Muscle of arm (tissue), 12 donors: ENCODE measurements around the gene PLEKHG1. TPM values are rescaled to one million over a fixed set of nuclear protein-coding genes. Genes with fewer than 3 reads are reported as not detected.
A peak's percentile ranks its signal among the peaks of the same experiment; 100 is the strongest.

Experiments
- DNase-seq: peaks from one replicate; pipeline ENCODE4 v3.0.0-alpha.2; 2013
- polyA plus RNA-seq, 12 donors: library from polyadenylated mRNA; unstranded; fragments of 120-200 nt; gene quantifications; one replicate each; pipeline ENCODE4 v1.2.1, GENCODE V29; 2013; ENCODE audit not compliant: insufficient read length in 12 of 12

PLEKHG1 gene
- polyA plus RNA-seq, 12 donors = 11.5 to 31.0 (median 14.6) TPM; not detected in 1

DNA sequence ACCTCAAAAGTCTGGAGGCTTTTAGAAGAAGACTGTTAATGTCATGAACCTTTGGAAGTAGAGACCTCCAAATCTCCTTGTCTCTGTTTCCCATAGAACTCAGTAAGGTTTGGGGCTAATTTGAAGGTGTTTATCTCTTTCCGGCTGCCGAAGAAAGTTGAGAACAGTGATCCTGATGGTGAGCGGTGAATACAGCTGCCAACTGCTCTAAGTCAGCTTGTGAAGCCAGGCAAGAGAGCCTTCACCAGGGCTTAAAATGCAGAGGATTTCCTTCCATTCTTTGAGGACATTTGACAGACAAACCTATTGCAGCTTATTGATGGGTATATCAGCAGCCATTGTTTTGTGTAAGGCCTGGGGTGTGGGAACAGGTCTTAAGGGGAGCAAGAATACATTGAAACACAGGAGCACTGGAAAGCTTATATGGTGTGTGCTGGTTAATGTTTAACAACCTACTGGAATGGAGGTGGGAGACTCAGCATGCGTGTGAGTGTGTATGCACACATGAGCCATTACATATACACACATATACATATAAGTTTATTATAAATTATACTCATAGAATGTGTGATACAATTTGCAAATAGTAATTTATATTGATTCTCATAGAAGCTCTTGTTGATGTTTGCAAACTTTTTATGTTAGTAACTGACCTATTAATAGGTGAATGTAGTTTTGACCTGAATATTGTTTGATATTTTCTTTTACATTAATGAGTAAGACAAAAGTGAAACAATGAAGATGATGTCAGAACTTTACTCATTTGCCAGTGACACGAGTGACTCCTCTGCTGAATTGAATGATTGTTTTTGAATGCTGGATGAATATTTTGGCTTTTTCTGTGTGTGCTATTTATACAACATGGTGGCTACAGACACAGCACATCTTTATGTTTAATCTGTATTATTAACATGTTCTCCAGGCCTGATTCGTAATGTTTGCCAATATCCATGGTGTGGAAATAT is 18.1 kb downstream of the PLEKHG1 start:
- no peak for DNase-seq

DNA sequence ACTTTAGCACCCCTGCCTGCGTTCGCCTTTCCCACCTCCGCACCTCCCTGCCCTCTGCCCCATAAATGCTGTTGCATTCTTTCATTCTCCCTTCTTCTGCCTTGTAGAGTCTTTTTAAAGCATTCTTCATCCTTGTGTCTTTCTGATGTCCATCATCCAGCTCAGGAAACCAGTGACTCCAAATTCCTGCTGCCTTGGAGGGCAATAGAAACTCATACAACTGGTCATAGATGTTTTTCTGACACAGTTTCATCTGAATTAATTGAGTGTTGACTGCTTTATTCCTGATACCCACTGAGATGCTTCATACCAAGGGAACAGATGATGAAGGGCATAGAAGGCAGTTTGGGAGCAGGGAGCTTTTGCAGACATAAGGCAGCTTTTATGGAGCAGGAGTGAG is 19.6 kb downstream of the PLEKHG1 start:
- DNase-seq = no peak

DNA sequence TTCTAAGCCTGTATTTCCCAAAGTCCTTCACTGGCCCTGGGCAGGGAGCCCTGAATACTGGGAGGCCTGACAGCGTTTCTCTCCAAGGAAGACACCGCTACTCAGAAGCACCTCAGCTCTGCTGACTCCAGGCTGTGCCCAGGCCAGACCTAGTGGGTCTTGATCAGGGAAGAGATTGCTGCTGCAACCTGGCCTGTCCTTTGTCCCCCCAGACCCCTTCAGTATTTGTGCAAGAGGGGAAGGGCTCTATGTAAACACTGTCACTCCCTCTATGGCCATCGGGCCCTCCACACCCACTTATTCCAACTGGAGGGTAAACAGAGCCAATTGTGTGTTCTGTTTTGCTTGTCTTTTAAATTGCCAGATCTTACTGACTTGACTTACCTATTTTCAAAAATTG is 20.6 kb downstream of the PLEKHG1 start:
- DNase-seq = no peak

DNA sequence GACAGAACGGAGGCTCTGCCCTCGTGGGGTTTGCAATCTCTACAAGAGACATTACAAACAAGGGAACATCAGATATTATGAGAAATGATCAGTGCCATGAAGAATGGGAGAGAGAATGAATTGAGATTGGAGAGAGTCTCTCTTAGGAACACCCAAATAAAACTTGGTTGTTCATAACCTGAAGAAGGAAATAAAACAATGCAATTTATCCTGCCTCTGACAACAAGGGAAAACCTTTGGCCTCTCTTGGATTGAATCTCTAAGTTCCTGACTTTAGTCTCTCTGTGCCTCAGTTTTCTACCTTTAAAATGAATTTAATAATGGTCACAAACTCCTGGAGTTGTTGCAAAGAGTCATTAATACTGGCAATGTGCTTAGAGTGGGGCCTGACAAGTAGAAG is 21.1 kb downstream of the PLEKHG1 start:
- no peak for DNase-seq

DNA sequence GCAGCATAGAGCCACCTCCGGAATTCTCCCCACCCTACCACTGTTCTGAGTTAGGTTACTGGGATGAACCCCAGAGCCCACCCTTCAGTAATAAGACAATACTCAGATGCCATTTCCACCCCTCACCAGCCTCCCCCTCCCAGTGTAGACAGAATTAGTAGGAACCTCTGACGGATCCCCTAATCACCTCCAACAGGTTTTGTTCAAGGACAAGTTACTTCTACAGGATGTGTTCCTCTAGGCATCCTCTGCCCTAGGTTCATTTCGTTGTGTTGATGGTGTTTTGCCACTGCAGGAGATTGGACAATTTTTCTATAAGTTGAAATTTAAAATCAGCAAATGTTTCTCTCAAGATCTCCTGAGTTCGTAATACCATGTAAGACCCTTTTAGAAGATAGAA is 22.8 kb downstream of the PLEKHG1 start:
- DNase-seq = no peak

DNA sequence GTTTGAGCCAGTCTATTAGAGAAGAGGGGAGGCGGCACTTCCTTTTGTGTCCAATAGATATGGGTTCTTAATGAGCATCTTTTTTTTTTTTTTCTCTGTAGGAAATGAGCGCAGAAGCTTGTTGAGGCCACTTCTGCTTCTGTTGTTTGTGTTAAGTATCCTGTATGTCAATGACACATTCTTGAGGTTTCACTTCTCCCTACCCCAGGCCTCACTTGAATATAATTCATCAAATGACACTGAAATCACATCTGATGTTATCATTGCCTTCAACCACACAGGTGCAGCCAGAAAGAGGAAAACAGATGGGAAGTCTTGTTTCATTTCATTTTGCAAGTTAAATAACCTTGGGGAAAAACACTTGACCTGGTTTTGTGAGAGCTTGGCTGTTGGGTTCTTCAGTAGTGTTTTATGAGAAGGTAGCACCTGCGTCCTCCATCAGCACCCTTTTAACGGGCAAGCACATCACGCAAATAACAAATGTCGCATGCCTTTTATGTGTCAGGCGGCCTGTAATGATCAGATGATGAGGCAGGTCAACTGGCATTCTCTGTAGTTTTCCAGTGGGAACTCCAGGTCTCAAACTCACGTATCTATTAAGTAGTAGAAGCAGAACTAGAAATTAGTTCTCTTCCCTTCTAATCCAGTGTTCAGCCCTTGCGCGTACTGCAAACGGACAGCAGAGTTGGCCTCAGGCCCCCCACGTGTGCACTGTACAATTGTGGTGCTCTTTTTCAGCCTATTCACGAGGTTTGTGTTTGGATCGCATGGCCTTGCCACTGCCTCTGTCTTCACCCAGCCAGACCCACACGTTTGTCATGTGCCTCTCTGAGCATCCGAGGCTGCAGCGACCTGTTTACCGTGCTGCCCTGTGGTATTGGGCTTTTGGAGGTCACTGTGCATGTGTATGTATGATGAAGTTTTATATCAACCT is 23.5 kb downstream of the PLEKHG1 start:
- no peak for DNase-seq

DNA sequence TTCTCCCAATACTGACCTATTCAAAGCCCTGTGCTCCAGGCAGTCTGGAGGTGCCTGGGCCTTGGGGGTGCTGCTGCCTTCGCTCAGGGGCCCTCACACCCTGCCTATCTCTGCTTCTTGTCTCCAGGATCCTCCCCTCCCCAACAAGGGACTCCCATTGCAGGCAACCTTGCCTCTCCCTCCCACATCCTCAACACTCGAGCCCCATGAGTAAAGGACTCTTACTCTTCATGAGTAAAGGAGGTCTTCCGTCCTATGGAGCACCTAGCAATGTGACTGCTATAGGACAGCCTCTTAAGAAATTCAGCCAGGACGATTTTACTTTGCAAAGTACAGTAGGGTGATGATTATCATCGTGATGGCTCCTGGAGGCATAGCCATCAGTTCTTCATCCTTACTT is 24.5 kb downstream of the PLEKHG1 start:
- DNase-seq = no peak

DNA sequence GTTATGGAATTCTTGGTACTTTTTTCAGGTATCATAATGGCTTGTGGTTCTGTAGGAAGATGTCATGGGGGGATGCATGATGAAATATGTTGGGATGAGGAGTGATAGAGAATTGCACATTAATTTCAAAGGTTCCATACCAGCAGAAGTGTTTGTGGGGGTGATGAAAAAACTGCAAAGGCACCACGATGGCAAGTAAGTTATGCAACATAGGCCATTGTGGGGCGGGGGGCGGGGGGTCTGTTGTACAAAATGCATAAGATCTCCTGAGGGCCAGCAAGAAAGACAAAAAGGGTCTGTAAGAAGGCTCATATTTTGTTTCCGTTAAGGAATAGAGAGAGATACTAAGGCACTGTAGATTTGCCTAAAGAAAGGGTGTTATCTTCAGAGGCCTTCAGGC is 26.2 kb downstream of the PLEKHG1 start:
- DNase-seq = no peak

DNA sequence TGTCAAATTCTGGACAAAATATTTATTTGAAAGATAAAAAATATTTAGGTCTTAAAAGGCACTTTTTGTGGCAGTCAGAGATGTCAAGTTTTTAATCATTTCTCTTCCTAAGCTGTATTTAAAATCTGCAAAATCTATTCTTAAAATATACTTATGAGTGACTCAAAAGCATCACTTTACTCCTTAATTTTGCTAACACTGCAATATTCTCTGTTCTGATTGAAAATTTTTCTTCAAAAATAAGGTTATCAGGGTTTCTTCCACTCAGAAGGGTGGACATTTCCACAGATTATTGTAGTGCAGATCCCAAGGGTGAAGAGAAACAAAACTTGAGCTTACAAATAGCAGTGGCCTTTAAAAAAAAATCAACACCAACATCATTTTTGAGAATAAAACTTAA is 27.5 kb downstream of the PLEKHG1 start:
- no peak for DNase-seq

DNA sequence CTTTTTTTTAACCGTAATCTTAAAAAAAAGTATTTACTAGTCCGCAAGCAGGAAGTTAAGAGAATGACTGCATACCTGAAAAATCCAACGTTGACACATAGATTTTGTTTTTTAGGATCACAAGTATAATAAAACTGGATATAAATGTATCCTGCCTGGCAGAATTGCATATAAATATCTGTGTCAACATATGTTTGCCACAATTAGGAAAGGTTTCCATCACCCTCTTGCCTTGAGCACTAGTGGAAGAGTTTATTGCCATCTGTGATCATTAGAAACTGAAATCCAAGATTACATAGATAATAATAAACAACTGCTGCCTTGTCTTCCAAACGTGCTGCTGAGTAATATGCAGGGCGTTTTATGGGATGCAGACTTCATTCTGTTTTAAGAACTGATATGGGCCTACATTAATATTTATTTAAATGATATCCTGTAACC is 27.9 kb downstream of the PLEKHG1 start:
- DNase-seq = peak; percentile 56

DNA sequence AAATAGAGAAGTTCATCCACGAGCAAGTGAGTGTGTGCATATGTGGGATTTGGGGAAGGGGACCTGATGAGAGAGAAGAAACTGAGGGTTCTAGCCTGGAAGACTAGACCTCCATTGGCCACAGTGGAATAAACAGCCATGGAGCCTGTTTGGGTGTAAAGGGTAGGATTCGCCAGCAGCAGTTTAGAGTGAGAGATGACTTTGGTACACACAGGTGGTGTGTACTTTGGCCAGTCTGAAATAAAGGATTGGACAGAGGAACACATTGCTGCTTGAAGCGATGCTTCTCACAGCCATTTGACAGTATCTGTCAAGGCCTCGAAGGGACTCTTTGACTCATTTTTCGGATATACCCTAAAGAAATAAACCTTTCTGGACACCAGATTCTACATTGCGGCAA is 29.2 kb downstream of the PLEKHG1 start:
- DNase-seq = no peak

DNA sequence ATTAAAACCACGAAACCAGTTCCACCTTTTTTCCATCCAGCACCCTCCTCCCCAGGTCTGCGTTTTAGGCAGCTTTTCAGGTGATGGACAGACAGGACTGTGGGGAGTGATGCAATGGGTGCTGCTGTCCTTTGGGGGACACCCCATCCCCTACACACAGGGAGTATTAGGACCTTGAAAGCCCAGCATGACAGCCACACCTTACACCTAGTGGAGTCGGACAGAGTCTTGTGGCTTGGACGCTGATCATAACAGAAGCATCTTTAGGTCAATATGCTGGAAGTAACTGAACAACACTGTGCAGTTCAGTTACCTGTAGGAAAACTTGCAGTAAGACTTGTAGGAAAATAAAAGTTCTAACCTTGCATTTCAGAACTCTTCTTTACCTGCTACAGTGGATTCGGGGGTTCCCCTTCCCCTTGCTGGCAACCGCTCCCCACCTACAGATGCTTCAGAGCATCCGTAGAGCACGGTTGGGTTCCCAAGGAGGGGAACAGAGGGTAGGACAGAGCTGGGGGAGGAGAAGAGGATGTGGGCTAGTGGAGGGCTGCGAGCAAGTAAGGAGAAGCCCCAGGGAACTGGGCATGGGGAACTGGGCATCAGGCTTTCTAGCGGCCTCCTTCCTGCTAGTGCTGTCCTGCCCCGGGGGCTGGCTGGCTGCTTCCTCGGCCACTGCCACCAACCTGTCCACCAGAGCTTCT is 31.7 kb downstream of the PLEKHG1 start:
- no peak for DNase-seq

DNA sequence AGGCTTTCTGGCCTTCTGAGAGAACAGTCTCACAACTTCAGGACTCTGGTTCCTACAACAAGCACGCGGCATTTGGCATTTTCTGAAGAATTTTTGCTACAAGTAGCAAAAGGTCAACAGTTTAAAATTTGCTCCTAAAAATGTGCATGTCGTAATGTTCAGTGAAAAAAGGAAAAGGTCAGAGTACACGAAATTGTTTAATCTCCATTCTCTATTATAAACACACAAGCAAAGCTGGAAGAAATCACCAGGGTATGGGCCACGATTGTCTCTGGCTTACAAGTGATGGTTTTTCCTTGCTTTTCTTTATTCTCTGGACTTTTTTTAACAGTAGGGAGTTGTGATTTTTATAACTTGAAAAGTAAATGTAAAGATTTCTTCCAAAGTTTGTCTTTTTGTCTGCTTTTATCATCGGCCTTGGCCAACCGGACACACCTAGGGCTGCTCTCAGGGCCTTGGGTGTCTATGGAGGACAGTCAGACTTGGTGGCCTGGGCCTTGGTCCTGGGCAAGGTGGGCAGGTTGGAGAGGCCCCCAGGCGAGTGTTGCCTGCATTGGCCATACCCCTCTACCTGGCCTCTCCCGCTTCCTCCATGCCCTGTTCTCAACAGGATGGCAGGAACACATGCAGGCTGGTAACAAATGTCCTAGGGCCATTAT is 32.4 kb downstream of the PLEKHG1 start:
- DNase-seq = no peak

DNA sequence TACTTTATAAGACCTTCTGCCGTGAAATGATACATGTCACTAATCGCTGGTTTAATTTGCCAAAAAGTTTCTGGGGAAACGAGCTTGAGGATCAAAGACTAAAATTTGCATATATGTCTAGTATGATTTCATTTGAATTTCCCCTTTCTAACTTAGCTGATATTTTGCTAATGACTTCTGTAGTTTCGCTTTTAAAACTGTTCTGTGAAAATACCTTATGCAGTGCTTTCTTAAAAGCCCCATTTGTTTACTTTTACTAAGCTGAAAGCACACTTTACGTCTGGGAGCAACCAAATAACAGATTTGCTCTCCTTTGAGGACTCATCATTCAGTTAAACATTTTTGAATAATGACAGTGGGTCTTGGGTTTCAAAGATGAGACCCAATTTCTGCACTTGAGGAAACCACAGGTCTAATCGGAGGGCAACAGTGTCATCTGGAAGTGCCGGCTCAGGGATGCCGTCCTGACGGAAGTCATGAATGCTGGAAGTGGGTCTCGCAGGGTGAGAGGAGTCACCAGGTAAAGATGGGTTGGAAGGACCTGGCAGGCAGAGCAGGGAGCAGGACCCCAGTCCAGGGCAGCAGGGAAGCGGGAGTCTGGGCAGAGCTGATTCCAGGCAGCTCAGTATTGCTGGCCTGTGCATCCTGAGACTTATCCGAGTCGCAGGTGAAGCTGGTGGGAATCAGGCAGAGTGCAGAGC is 33.2 kb downstream of the PLEKHG1 start:
- DNase-seq = no peak

DNA sequence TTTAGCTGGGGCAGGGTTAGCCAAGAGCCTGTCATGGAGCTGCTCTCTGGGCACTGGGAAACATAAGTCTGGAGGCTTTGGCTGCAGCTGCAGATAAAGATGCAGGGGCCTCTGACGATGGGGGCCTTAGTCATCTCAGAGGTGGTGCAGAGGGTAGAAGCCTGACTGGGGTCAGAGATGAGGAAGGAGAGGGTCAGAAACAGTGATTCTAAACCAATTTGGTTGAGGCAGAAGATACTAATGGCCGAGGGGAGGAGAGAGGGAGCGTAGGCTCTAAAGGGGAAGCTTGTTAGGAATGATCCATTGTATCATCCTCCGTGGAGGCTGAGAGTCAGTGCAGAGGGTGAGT is 33.8 kb downstream of the PLEKHG1 start:
- no peak for DNase-seq

DNA sequence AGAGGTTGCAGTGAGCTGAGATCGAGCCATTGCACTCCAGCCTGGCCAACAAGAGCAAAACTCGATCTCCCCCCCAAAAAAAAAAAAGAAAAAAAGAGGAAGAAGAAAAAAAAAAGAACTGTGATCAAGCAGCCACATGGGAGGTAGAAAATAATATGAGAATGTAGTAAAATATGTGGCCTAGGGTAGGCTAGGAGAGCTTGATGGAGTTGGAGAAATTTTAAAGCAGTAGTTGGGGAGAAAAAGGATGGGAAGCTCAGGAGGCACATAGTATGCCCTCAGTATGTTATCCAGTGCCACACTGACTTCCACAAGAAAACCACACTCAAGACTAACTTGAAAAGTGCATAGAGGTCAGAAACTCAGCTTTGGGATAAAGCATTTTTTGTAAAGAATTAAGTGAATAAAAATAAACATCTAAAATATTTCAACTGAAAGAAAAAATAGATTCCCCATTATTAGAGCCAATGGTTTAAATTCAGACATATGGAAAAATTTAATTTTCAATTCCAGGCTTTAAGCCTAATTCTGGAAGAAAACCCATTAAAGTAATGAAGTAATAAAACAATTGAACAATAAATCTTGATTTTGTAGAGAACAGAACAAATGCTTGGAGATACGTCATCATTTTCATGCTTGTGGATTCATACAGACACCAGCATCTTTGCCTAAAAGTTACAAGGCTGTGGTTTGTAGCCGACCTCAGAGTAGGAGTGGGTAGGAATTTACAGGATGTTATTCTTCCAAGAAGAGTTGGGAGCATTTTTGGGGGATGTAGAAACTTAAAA is 34.7 kb downstream of the PLEKHG1 start:
- DNase-seq = peak; percentile 51

DNA sequence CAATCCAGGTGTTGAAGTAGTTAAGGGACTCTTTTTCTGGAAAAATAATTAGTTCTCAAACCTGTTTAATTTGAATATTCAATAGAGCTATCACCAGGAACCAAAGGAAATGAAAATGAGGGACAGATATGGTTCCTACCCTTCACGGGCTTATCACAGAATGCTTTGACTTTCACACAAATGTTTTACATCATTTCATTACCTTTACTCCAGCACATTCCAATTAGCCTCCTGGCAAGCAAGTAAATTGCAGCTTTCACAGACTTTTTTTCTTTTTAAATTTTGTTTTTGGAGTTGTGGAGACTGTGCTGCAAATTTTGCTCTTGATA is 35.2 kb downstream of the PLEKHG1 start:
- no peak for DNase-seq

DNA sequence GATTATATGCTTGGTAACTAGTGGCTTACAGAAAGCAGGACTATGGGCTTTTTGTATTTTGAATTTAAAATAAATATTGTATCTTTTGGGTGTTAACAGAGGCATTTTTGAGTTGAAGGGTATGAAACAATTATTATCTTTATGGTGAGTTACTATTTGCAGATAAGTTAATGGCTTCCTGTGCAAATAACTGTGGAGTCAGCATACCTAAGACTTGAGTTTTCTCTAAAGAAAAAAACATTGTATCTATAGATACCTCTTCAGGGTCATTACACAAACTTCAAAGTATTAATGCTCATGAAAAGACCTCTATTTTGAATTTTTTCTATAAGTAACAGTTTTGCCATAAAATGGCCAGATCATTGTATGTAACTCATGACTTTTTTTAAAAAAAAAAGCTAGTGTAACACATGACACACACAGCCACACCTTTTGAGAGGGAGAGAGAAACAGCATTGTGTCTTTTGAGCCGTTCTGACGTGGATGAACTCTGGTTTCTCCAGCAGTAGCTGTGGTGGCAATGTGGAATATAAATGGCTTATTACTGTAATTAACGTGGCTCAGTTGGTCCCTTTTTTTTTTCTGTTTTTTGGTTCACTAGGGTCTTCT is 36.3 kb downstream of the PLEKHG1 start:
- no peak for DNase-seq

DNA sequence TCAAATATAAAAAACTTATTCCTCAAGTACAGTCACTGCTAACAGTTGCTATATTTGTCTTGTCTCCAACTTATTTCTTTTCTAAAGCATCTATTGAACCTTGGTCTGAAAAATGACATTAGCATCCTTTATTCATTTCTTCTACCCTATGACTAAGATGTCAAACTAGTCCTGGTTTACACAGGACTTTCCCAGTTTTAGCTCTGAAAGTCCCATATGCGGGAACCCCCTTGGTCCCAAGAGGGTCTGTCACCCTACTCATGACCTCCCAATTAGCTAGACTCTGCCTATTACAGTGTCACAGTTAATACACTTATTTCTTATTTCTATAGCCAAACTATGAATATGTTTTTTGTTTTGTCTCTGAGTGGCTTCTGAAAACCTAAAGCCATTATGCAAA is 37.1 kb downstream of the PLEKHG1 start:
- DNase-seq = no peak

DNA sequence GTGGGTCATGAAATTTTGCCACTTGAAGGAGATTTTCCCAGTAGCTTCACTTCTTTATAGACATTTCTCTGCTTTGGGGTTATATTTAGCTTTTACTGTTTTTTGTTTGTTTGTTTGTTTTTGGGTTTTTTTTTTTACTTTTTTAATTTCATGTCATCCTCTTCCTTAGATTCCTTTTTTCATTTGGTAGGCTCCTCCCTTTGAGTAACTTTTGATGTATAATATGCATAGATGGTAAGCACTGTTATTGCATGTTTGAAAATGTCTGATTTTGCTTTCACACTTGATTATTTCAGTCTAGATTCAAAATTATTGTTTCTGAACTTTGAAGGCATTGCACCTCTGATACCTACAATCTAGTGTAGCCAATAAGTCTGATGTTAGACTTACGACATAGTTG is 37.6 kb downstream of the PLEKHG1 start:
- no peak for DNase-seq
